DND-41 (cell line): ENCODE results near the gene NDUFA3.

Experiments
- ATAC-seq: fragments of 200-7000 bp; cut with Tn5 transposase; 3 replicates; pipeline ENCODE4 v1.9.1; 2021; ENCODE audit warnings: low read depth; ENCODE audit not compliant: insufficient read depth
- DNase-seq: peaks from one replicate; pipeline ENCODE4 v3.0.0-alpha.2; 2020
- H2AFZ ChIP-seq: 2 replicates; pipeline ENCODE4 v1.6.0; 2012; ENCODE audit warnings: low read depth, low read length
- H3K27ac ChIP-seq: 2 replicates; pipeline ENCODE4 v1.5.1; 2012; ENCODE audit warnings: low read length, inconsistent platforms
- H3K27me3 ChIP-seq: fragments of 200-600 bp; sonication (generic); 2 replicates; pipeline ENCODE4 v1.6.0; 2012; ENCODE audit warnings: low read length, mild to moderate bottlenecking, inconsistent platforms; ENCODE audit not compliant: insufficient read depth, poor library complexity
- H3K36me3 ChIP-seq: 2 replicates; pipeline ENCODE4 v1.5.1; 2012; ENCODE audit warnings: low read length, inconsistent platforms; ENCODE audit not compliant: insufficient read depth
- H3K4me1 ChIP-seq: 2 replicates; pipeline ENCODE4 v1.5.1; 2012; ENCODE audit warnings: mild to moderate bottlenecking, low read length; ENCODE audit not compliant: insufficient read depth
- H3K4me2 ChIP-seq: 2 replicates; pipeline ENCODE4 v1.6.0; 2012; ENCODE audit warnings: mild to moderate bottlenecking, moderate library complexity, low read length, inconsistent platforms; ENCODE audit not compliant: insufficient read depth
- H3K4me3 ChIP-seq, 2 experiments: fragments of 200-600 bp in 1 of 2; shearing (Covaris generic) in 1 of 2; 2 replicates each; pipeline ENCODE4 v1.5.1; 2012 to 2016; ENCODE audit warnings: inconsistent platforms in 2 of 2, low read length in 2 of 2, mild to moderate bottlenecking in 2 of 2, low read depth in 1 of 2, moderate library complexity in 1 of 2
- H3K79me2 ChIP-seq: 2 replicates; pipeline ENCODE4 v1.6.0; 2012; ENCODE audit warnings: low read length, inconsistent platforms; ENCODE audit not compliant: insufficient read depth
- H3K9ac ChIP-seq: 2 replicates; pipeline ENCODE4 v1.6.0; 2012; ENCODE audit warnings: low read depth, mild to moderate bottlenecking, inconsistent platforms, low read length, moderate library complexity
- H3K9me3 ChIP-seq: 2 replicates; pipeline ENCODE4 v1.5.1; 2012; ENCODE audit warnings: low read length, moderate library complexity, mild to moderate bottlenecking, inconsistent platforms; ENCODE audit not compliant: insufficient read depth, severe bottlenecking
- H4K20me1 ChIP-seq: 2 replicates; pipeline ENCODE4 v1.6.0; 2012; ENCODE audit warnings: low read length; ENCODE audit not compliant: insufficient read depth
- CTCF ChIP-seq: IDR thresholded peaks from 2 replicates; pipeline ENCODE4 v1.5.1; 2012; ENCODE audit warnings: borderline replicate concordance, low read length, moderate library complexity, mild to moderate bottlenecking; ENCODE audit not compliant: poor library complexity, severe bottlenecking; ENCODE audit errors: extremely low read depth
- EZH2 ChIP-seq: IDR thresholded peaks from 3 replicates; pipeline ENCODE4 v1.6.1; 2012; ENCODE audit warnings: borderline replicate concordance, low read depth, mild to moderate bottlenecking, moderate library complexity, low read length, inconsistent platforms; ENCODE audit not compliant: severe bottlenecking

Gene NDUFA3

GRCh38 chr19:54108496-54108895, 5.8 kb downstream of the NDUFA3 start:
- no peak overlapping the region for H2AFZ ChIP-seq
- DNase-seq (no peak), ATAC-seq (no peak)
- no peaks in the 10 kb centered on the region for H3K9me3 ChIP-seq
- TF ChIP-seq EZH2, result no peak
- TF ChIP-seq CTCF, result no peak
- H3K4me1 ChIP-seq, result peaks cover 22% of the 10 kb centered on the region
- H3K27me3 ChIP-seq, result no peaks in the 10 kb centered on the region
- peaks cover 31% of the 10 kb centered on the region for H4K20me1 ChIP-seq
- H3K4me3 ChIP-seq, result no peak overlapping the region
- H3K9ac ChIP-seq, result no peak overlapping the region
- H3K36me3 ChIP-seq, result peaks cover 71% of the 10 kb centered on the region
- peaks cover 73% of the 10 kb centered on the region for H3K79me2 ChIP-seq
- no peak overlapping the region for H3K4me2 ChIP-seq
- no peak overlapping the region for H3K27ac ChIP-seq

- TF ChIP-seq CTCF (no peak), EZH2 (no peak)
- no peaks in the 10 kb centered on the region for H3K9me3 ChIP-seq
- H3K4me1 ChIP-seq, result peaks cover 19% of the 10 kb centered on the region
- peaks cover 42% of the 10 kb centered on the region for H4K20me1 ChIP-seq
- H3K4me2 ChIP-seq, result no peak overlapping the region
- peaks cover 77% of the 10 kb centered on the region for H3K36me3 ChIP-seq
- H3K27ac ChIP-seq, result no peak overlapping the region
- DNase-seq (no peak), ATAC-seq (no peak)
- H3K4me3 ChIP-seq, result no peak overlapping the region
- H3K79me2 ChIP-seq, result peaks cover 74% of the 10 kb centered on the region
- no peak overlapping the region for H2AFZ ChIP-seq
- H3K27me3 ChIP-seq, result no peaks in the 10 kb centered on the region
- no peak overlapping the region for H3K9ac ChIP-seq
Measured at GRCh38 chr19:54109651-54110050, 7.0 kb downstream of the NDUFA3 start.

- Histone ChIP-seq H3K27ac (peak overlapping the region; percentile 92), H3K4me3 (peak overlapping the region; percentile 95 to 96), H3K9me3 (no peaks in the 10 kb centered on the region), H4K20me1 (peaks cover 36% of the 10 kb centered on the region), H2AFZ (peak overlapping the region; percentile 89), H3K4me1 (peaks cover 27% of the 10 kb centered on the region), H3K27me3 (no peaks in the 10 kb centered on the region), H3K4me2 (peak overlapping the region; percentile 94), H3K9ac (peak overlapping the region; percentile 79), H3K36me3 (peaks cover 49% of the 10 kb centered on the region), H3K79me2 (peaks cover 76% of the 10 kb centered on the region)
- ATAC-seq (peak; percentile 82), DNase-seq (peak; percentile 85)
- TF ChIP-seq CTCF (peak; percentile 12), EZH2 (no peak)
Measured at GRCh38 chr19:54114340-54115108, 11.9 kb downstream of the NDUFA3 start.
